GM18868 (cell line): ENCODE measurements around the gene LIN54.
"Not testable (repeated sequence)": the region's sequence is repeated elsewhere in the genome, so short reads cannot be mapped to it uniquely, and the experiment has no call there.

Experiments used
- ATAC-seq: cut with Tn5 transposase; IDR thresholded peaks from one replicate; pipeline ENCODE4 v1.9.1; 2021; ENCODE audit warnings: mild to moderate bottlenecking, moderate library complexity; ENCODE audit not compliant: unreplicated experiment

Gene LIN54

DNA sequence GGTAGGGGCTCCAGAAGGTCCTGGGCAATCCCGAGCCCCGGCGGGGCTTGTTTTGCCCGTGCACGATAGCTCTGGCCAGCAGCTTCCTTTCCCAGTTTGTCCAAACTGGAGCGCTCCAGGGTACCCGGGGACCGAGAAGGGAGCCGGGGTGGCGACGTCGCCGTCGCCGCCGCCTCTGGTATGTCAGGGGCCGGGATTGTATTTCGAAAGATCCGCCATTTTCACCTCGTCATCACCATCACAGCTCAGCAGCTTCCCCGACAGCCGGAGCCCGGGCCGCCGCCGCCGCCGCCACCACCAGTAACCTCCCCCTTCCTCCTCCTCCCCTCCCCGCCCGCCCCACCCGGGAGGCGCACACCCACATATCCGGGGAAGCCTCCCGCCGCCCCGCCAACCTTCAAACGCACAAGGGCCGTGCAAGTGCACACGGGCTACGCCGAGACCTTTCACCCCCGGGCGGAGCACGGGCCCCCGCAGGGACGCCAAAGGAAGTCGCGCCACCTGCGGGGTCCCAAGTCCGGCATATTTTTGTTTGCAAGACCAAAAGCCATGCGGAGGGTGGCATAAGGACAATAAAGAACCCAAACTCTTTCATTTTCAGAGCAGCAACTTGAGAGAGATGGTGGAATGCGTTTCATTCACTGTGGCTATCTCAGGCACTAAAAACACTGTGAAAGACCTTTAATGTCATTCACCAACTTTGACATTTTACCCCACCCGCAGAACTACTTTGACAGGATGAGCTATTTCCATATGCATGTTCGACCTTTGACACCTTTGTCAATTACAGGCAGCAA, at the start of gene LIN54:
Gene LIN54, minus strand, starts transcription at position 302 of the 797 bp plus-strand sequence. CDS start 25,979 bp downstream, outside the sequence.
- peak; percentile 43 for ATAC-seq

DNA sequence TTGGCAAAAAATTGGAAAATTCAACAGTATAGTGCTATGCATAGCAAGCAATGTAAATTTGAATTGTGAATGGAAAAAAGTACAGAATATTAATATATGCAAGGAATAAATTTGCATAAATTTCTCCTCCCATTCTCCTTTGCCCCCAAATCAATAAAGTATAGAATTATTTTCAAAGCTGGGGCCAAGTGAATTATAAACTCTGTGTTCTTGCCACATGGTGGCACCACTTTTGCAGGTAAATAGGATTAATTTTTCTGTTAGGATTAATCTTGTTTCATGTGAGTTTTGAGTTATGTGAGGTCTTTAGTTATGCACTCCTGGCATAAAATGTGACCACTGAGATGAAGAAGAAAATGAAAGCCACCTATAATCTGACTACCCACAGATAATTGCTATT, 44.3 kb upstream of the LIN54 start:
- ATAC-seq = peak; percentile 45

DNA sequence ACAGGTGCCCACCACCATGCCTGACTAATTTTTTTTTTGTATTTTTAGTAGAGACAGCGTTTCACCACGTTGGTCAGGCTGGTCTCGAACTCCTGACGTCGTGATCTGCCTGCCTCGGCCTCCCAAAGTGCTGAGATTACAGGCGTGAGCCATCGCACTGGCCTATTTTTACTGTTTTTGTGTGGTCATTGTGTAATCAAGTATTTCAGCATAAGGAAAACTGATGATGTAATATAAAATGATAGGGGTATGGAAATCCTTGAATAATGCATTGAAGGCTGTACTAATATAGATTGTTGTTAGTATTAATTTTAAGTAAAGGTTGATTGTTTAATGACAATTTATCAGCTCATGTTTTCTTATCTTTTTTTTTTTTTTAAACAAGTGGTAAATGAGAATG, 38.2 kb upstream of the LIN54 start:
- ATAC-seq = not testable (repeated sequence)

DNA sequence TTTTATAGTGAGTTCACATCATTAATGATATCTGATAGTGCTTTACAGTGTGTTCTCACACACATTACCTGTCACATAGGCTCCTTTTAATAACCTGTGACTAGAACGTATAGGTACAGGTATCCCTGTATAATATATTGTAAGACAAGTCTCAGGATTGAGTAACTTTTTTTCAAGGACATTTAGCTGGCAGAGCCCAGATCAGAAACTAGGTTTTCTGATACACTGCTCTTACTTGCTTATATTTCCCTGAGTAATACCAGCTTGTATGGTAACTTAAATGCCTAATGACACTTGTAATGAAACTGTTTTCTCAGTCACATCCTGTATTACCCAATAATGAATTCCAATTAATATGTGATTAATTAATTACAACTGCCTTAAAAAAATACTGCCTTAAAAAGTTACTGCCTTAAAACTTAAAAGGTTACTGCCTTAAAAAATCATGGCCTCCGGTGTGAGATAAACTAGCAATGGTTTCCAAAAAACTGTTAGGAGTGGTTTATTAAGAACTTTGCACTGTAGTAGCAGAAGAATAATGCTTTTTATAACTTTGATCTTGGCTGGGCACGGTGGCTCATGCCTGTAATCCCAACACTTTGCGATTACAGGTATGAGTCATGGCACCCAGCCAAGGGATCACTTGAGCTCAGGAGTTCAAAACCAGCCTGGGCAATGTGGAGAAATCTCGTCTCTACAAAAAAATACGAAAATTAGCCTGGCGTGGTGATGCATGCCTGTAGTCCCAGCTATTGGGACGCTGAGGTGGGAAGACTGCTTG, 36.3 kb upstream of the LIN54 start:
- ATAC-seq = no peak

DNA sequence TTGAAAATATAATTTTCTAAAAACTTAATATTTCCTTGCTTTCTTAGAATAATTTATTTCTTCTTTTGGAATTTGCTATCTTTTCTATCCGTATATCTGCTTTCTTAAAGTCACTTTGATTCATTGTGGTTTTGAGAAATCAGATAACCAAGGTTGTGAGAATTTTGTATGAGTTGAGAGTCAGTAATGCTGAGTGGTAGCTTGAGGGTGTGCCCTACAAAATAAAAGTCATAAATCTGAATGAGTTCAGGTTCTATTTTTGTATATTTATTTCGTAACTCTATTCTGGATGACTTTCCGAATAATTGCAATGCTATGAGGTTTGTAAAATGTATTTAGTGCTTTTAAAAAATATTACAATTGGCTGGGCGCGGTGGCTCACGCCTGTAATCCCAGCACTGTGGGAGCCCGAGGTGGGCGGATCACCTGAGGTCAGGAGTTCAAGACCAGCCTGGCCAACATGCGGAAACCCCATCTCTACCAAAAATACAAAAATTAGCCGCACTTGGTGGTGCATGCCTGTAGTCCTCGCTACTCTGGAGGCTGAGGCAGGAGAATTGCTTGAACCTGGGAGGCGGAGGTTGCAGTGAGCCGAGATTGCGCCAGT, 33.3 kb upstream of the LIN54 start:
- ATAC-seq = no peak

DNA sequence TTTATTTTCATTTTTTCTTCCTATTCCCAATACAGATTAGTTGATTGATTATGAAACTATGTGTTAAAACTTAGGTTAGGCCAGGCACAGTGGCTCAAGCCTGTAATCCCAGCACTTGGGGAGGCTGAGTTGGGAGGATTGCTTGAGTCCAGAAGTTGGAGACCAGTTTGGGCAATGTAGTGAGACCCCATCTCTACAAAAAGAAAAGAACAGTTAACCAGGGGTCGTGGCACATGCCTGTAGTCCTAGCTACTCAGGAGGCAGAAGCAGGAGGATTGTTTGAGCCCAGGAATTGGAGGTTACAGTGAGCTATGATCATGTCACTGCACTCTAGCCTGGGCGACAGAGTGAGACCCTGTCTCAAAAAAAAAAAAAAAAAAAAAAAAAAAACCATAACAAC, 32.5 kb upstream of the LIN54 start:
- not testable (repeated sequence) for ATAC-seq

DNA sequence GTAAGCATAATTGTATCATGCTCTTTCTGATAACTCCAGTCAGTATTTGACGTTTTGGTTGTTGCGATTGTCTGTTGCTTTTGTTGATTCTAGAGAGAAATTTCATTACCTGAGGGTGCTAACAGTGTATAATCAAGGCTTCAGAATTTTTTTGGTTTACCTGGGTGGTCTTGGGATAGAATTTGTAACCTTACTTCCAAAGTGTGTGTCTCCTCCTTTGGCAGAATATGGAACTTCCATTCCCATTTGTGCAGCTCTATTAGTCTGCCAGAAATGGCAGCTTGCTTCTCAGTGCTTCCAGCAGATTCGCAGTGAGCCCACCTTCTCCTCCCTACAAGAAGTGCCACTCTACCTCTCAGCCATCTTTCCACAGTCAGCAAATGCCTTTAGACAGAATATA, 29.6 kb upstream of the LIN54 start:
- ATAC-seq = no peak

DNA sequence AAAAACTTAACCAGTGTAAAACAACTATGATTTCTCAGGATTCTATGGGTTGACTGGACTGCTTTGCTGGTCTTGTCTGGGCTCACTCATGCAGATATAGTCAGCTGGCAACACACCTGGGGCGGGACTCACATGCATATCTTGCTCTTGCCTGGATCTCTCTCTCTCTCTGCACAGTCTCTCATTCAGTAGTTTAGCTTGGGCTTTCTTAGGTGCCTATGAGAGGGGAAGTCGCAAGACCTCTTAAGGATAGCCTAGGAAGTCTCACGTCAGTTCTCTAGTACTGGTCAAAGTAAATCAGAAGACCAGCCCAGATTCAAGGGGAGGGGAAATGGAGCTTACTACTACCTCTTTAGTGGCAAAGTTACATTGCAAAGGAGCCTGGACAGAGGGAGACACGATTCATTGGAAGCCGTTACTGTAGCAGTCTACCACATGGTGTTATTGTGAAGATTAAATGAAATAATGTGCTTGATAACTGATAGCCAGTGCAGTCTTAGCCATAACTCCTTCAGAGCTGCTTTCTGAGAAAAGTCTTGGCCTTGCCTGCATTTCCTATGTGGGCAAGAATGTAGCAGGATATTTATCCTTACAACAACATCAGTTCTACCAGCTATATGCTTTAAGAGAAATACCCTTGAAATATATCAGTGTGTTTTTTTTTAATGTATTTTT, 26.5 kb upstream of the LIN54 start:
- ATAC-seq = no peak

DNA sequence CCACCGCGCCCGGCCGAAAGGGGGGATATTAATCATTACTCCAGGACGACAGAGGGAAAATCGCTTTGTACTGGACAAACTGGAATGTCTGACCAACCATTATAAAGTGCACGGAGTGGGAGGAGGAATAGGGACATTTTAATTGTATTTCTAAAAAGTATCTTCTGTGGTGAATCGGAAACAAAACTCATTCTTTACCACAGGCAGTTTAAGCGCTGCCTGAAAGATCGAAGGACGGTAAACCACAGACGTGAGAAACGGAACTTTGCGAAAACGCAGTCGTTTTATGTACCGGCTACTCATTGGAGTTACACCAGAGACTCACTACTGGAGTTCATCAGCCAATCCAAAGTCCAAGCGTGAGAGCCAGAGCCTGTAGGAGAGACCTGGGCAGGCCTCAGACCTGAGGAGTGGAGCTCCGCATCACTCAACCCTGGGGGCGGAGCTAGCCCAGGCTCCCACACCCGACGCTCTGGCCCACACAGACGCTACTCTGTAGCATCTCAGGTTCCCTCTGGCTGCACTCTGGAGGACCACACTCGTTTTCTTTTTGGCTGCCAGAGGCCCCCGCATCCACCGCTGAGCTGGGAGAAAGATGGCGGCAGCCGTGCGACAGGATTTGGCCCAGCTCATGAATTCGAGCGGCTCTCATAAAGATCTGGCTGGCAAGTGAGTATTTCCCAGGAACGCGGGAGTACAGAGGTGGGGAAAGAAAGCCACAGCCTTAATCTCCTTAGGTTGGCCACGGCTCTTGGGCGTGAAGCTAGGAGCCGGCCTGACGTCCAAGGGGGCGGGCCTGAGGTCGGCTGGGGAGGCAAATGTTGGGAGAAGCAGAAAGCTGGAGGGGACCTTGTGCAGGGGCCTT, 24.2 kb upstream of the LIN54 start, which contains the start of gene COPS4:
Gene COPS4, plus strand, starts transcription at position 554 of the 865 bp plus-strand sequence. Its CDS starts 42 bp downstream, at position 596.
- peak; percentile 99 for ATAC-seq

DNA sequence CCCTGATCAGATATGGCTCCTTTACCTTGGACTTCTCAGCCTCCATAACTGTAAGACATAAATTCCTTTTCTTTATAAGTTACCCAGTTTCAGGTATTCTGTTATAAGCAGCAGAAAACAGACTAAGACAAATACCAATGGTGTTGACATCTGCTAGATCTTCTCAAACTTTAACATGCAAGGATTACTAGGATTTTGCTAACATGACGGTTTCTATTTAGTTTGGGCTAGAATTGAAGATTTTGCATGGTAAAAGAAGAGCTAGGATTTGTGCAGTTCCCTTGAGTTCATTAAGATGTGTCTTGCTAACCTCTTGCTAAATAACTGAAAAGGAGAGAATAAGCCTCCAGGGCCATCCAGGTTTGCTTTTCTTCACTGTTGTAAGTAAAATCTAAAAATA, 19.1 kb upstream of the LIN54 start:
- no peak for ATAC-seq

DNA sequence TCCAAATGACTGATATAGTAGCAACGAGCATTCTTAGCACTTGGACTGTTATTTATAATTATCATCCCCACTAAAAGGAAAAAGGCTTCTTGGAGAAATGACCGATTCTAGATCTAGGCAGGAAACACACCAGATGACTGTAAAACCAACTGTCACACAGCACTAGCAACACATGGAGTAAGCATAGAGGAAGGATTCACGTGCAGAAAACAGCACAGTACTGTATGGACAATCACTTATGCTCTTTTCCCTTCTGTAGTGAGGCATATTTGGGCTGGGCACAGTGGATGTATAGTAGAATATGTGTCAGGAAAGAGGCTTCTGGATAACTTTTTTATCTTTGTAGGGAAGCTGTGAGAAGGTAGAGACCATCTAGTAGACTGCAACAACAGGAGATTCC, 18.4 kb upstream of the LIN54 start:
- no peak for ATAC-seq

DNA sequence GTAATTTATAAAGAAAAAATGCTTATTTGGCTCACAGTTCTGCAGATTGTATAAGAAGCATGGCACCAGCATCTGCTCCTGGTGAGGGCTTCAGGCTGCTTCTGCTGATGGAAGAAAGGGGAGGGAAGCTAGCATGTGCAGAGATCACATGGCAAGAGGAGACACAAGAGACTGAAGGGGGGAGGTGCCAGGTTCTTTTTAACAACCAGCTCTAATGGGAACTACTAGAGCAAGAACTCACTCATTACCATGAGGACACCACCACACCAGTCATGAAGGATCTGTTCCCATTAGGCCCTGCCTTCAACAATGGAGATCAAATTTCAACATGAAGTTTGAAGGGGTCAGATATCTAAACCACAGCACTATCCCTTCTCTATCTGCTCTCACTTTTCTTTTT, 14.9 kb upstream of the LIN54 start:
- no peak for ATAC-seq

DNA sequence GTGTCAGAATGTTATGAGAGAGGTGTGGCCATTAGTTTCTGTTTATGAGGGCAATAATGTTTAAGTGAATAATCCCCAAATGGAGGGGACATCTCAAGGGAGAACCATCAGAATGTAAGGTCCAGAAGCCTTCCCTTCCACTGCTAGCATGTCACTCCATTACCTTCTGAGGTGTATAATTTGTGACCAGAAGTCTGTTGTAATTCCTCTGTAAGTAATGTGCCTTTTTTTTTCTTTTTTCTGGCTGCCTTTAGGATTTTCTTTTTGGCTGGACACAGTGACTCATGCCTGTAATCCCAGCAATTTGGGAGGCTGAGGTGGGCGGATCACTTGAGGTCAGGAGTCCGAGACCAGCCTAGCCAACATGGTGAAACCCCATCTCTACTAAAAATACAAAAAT, 13.6 kb upstream of the LIN54 start:
- no peak for ATAC-seq

DNA sequence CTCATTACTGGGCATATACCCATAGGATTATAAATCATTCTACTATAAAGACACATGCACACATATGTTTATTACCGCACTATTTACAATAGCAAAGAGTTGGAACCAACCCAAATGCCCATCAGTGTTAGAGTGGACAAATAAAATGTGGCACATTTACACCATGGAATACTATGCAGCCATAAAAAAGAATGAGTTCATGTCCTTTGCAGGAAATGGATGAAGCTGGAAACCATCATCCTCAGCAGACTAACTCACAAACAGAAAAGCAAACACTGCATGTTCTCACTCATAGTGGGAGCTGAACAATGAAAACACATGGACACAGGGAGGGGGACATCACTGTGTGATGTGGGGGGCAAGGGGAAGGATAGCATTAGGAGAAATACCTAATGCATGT, 13.0 kb upstream of the LIN54 start:
- ATAC-seq = not testable (repeated sequence)

DNA sequence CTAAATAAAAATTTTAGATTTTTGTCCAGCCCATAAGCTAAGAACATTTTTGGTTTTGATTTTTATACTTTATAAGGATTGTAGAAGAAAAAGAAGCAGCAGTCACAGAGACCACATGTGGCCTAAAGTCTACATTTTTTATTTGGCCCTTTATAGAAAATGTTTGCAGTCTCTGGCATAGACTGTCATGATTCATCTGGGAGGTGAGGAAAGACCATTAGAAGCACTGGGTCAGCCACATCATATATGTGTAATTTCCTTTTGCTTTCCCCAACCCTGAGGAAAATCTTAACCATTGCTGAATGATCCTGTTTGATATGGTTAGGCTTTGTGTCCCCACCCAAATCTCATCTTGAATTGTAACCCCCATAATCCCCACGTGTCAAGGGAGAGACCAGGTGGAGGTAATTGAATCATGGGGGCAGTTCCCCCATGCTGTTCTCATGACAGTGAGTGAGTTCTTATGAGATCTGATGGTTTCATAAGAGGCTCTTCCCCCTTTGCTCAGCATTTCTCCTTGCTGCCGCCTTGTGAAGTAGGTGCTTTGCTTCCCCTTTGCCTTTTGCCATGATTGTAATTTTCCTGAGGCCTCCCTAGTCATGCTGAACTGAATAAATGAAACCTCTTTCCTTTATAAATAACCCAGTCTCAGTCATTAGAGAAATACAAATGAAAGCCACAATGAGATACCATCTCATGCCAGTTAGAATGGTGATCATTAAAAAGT, 12.3 kb upstream of the LIN54 start:
- no peak for ATAC-seq

DNA sequence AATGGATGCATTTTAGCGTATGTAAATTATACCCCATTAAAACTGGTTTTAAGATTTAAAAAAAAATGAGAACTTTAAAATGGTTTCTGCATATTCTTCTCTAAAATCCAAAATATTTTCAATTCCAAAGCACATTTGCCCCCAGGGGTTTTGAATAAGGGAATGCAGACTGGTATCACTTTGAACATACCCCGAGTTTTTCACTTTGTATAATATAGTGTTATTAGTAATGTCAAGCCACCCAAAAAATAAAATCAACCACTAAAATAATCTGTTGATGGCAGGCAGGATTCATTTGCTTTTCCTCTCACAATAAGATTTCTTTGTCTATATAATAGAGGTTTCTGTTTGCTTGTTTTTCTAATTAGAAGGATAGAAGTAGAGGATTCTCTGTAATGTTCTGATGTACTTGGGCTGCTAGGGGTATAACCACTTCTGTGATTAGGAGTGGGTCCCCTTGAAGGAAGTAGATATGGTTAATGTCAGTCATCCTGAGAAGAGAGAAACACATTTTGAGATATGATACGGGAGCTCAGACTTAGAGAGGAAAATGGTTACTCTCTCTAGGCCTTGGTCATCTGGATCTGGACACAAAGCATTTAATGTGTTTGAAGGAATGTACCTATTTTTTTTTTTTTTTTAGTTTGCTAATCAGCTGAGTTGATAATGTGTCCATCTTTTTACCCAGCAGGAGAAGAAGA, 9.3 kb upstream of the LIN54 start:
- ATAC-seq = no peak

DNA sequence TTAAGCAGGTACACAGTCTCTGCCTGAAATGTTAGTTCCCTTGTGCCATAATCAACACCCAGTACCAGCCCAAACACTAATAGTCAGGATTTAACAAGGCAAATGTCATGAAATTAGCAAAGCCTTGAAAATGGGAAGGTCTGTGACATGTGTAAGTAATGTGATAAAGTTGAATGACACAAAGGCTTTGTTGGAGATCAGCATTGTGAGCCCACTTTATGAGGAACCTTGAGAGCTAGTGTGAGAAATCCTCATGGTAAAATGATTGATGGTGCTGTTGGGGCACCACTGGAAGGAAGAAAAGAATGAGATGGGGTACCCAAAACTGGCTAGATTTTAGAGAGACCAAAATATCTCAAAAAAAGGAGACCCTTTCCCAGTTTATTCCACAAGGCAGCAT, 3.3 kb upstream of the LIN54 start:
- no peak for ATAC-seq

DNA sequence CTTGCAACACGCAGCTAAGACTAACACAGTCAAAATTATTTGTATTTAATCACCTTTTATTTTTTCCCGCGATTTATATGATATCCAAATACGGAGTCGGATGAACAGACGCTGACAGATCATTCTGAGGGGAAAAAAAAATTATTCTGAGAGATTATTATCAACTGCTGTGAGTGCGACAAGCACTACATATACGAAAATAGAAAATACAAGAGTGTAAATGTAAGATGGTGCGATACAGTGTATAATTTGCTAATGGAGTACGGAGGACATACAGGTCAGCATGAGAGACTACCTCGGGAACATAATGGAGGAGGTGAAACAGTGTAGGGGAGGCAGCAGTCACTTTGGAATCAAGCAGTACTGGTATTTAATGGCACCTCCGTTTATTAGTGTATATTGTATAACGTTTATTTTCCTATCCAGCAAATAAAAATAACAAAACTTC, 2.8 kb upstream of the LIN54 start:
- ATAC-seq = no peak
